B cell (primary cell): ENCODE results near the gene HACD2. TPM values are rescaled to one million over a fixed set of nuclear protein-coding genes. Genes with fewer than 3 reads are reported as not detected.

Experiments
- ATAC-seq: fragments of 200-7000 bp; cut with Tn5 transposase; one replicate; pipeline ENCODE4 v1.10.0; 2021; ENCODE audit warnings: low read depth, mild to moderate bottlenecking, moderate number of reproducible peaks, moderate library complexity
- CTCF ChIA-PET: fragments of 350-600 bp; sonication (Branson Sonifier 250); formaldehyde crosslinking; loops from one replicate; lab custom pipeline; 2021; ENCODE audit warnings: antibody characterized with exemption, inconsistent platforms; lab: Charles Lee
- POLR2A ChIA-PET: fragments of 350-600 bp; sonication (Branson Sonifier 250); formaldehyde crosslinking; loops from one replicate; lab custom pipeline; 2021; ENCODE audit warnings: antibody characterized with exemption; lab: Charles Lee
- DNase-seq: peaks from one replicate; pipeline ENCODE4 v3.0.0; 2013
- H2AFZ ChIP-seq: 2 replicates; pipeline ENCODE4 v1.6.1; 2012; ENCODE audit warnings: mild to moderate bottlenecking, low read depth, low read length; ENCODE audit not compliant: insufficient read depth, poor library complexity, severe bottlenecking
- H3K27ac ChIP-seq, 2 donors: 1 replicate in 1 of 2; 2 replicates in 1 of 2; pipeline ENCODE4 v1.5.1; 2012 to 2013; ENCODE audit warnings: low read length in 2 of 2, mild to moderate bottlenecking in 2 of 2, moderate library complexity in 1 of 2
- H3K27me3 ChIP-seq, 4 experiments: fragments of 200-600 bp in 1 of 4; sonication (generic) in 1 of 4; replicated peaks in 1 of 4; 1 replicate in 2 of 4; 2 replicates in 2 of 4; pipeline versions ENCODE4 v1.6.1 to v1.7.0; 2013 to 2016; ENCODE audit warnings: low read length in 3 of 4, mild to moderate bottlenecking in 2 of 4, mixed read lengths in 1 of 4, moderate library complexity in 1 of 4; ENCODE audit not compliant: insufficient read depth in 4 of 4, control insufficient read depth in 3 of 4; ENCODE audit errors: control extremely low read depth in 1 of 4
- H3K36me3 ChIP-seq, 2 experiments: replicated peaks in 1 of 2; 1 replicate in 1 of 2; 2 replicates in 1 of 2; pipeline versions ENCODE4 v1.6.1 to v1.7.1; 2013; ENCODE audit warnings: low read length in 1 of 2; ENCODE audit not compliant: insufficient read depth in 2 of 2, control insufficient read depth in 1 of 2; ENCODE audit errors: control extremely low read depth in 1 of 2, extremely low read depth in 1 of 2
- H3K4me1 ChIP-seq, 2 donors: fragments of 200-600 bp in 1 of 2; sonication (generic) in 1 of 2; 1 replicate in 1 of 2; 2 replicates in 1 of 2; pipeline versions ENCODE4 v1.5.1 to v1.6.1; 2013 to 2017; ENCODE audit warnings: low read length in 2 of 2; ENCODE audit not compliant: control insufficient read depth in 2 of 2, insufficient read depth in 2 of 2
- H3K4me2 ChIP-seq: replicated peaks from 2 replicates; pipeline ENCODE3; 2012; ENCODE audit warnings: mild to moderate bottlenecking, low read depth, low read length; ENCODE audit not compliant: poor library complexity, severe bottlenecking
- H3K4me3 ChIP-seq, 5 experiments: fragments of 200-600 bp in 1 of 5; sonication (generic) in 1 of 5; 1 replicate in 3 of 5; 2 replicates in 2 of 5; pipeline versions ENCODE4 v1.5.1 to v1.7.0; 2011 to 2016; ENCODE audit warnings: low read length in 4 of 5, mild to moderate bottlenecking in 4 of 5, low read depth in 2 of 5, control low read depth in 1 of 5, moderate library complexity in 1 of 5; ENCODE audit not compliant: insufficient read depth in 1 of 5; ENCODE audit errors: control extremely low read depth in 1 of 5, extremely low read depth in 1 of 5
- H3K79me2 ChIP-seq: fragments of 200-600 bp; sonication (generic); one replicate; pipeline ENCODE4 v1.6.0; 2016; ENCODE audit warnings: low read length; ENCODE audit not compliant: control insufficient read depth, insufficient read depth
- H3K9ac ChIP-seq: fragments of 200-600 bp; sonication (generic); 2 replicates; pipeline ENCODE4 v1.6.1; 2017; ENCODE audit warnings: mild to moderate bottlenecking, low read length, moderate library complexity
- H3K9me3 ChIP-seq, 3 donors: one replicate each; pipeline versions ENCODE4 v1.6.1 to v1.7.1; 2013; ENCODE audit warnings: low read length in 2 of 3; ENCODE audit not compliant: control insufficient read depth in 2 of 3, insufficient read depth in 1 of 3; ENCODE audit errors: control extremely low read depth in 1 of 3
- H4K20me1 ChIP-seq: 2 replicates; pipeline ENCODE4 v1.6.0; 2012; ENCODE audit warnings: mild to moderate bottlenecking, low read length; ENCODE audit not compliant: insufficient read depth, control insufficient read depth, poor library complexity, severe bottlenecking
- H3K27ac Mint-ChIP-seq: one replicate; pipeline ENCODE4 v1.8.0; 2021; ENCODE audit warnings: mixed read lengths
- H3K27me3 Mint-ChIP-seq: one replicate; pipeline ENCODE4 v1.8.0; 2021; ENCODE audit warnings: mixed read lengths
- H3K4me1 Mint-ChIP-seq: one replicate; pipeline ENCODE4 v1.8.0; 2021; ENCODE audit warnings: mixed read lengths
- H3K4me3 Mint-ChIP-seq: one replicate; pipeline ENCODE4 v1.8.0; 2021; ENCODE audit warnings: mixed read lengths
- H3K9me3 Mint-ChIP-seq: one replicate; pipeline ENCODE4 v1.8.0; 2022; ENCODE audit warnings: mixed read lengths; ENCODE audit not compliant: insufficient read depth
- CTCF ChIP-seq: fragments of 200-600 bp; IDR thresholded peaks from one replicate; pipeline ENCODE4 v1.8.0; 2022; ENCODE audit warnings: antibody characterized with exemption, mild to moderate bottlenecking
- EZH2 ChIP-seq: IDR thresholded peaks from 2 replicates; pipeline ENCODE4 v1.6.1; 2012; ENCODE audit warnings: borderline replicate concordance, low read depth, mild to moderate bottlenecking, moderate library complexity, low read length; ENCODE audit not compliant: insufficient read depth, poor library complexity, severe bottlenecking
- WGBS: methylation state at CpG from one replicate; pipeline ENCODE4 v1.1.5; 2013; ENCODE audit warnings: missing lambda C conversion rate; ENCODE audit not compliant: insufficient coverage; 5-methylcytosine and 5-hydroxymethylcytosine counted together
- intact Hi-C: fragments of 100-400 bp; cut with micrococcal nuclease; formaldehyde crosslinking; loops from one replicate; pipeline ENCODE4 v1.10.0; 2022
- polyA plus RNA-seq: library from polyadenylated mRNA; depleted of rRNA; stranded (reverse); fragments of >200 nt; gene quantifications from 2 replicates; pipeline ENCODE4 v1.2.3, GENCODE V29; 2012
- total RNA-seq, 2 donors: library from RNA; stranded (reverse); fragments of 120-200 nt in 1 of 2; gene quantifications; 1 replicate in 1 of 2; 2 replicates in 1 of 2; pipeline versions ENCODE4 v1.2.3 to v1.2.4, GENCODE V29; 2013 to 2022

HACD2 gene
- total and polyA plus RNA-seq, 2 donors (not counting 1 experiment from before 2014, with no cell fraction given), result 14.5 to 30.7 TPM

GRCh38 chr3:123505820-123506219 lies 79.0 kb downstream of the HACD2 start:
- Histone ChIP-seq H3K4me1 (no peaks in the 10 kb centered on the region), H3K4me3 (no peak overlapping the region), H2AFZ (no peak overlapping the region), H3K4me2 (no peak overlapping the region), H3K9ac (no peak overlapping the region), H3K27me3 (no peaks in the 10 kb centered on the region), H3K79me2 (no peaks in the 10 kb centered on the region), H3K9me3 (no peaks in the 10 kb centered on the region), H3K36me3 (peaks cover 3 to 7% of the 10 kb centered on the region in 2 experiments), H4K20me1 (no peaks in the 10 kb centered on the region), H3K27ac (no peak overlapping the region)
- no peaks in the 10 kb centered on the region for H3K9me3 Mint-ChIP-seq
- 100% methylated on average over 3 of the region's 6 CpGs for WGBS
- no peak overlapping the region for H3K27ac Mint-ChIP-seq
- CTCF ChIA-PET, result interaction anchor here (1.2 kb wide), 1 partner anchor 47 kb away, joined by 3 read pairs; no protein-coding TSS in a partner anchor
- H3K4me3 Mint-ChIP-seq, result no peak overlapping the region
- no peak for DNase-seq
- H3K27me3 Mint-ChIP-seq, result no peaks in the 10 kb centered on the region
- intact Hi-C loops, result no loop called here
- no peak for ATAC-seq
- H3K4me1 Mint-ChIP-seq, result no peaks in the 10 kb centered on the region
- no peak for TF ChIP-seq EZH2
- no peak for TF ChIP-seq CTCF
- POLR2A ChIA-PET, result no interaction called here

- no peaks in the 10 kb centered on the region for H3K27me3 ChIP-seq
- DNase-seq, result no peak
- ChIA-PET CTCF (no interaction called here), POLR2A (no interaction called here)
- Mint-ChIP-seq H3K9me3 (no peaks in the 10 kb centered on the region), H3K27ac (no peak overlapping the region), H3K4me3 (no peak overlapping the region), H3K4me1 (no peaks in the 10 kb centered on the region), H3K27me3 (no peaks in the 10 kb centered on the region)
- no peak for ATAC-seq
- H3K9ac ChIP-seq, result no peak overlapping the region
- no peak overlapping the region for H3K4me3 ChIP-seq
- intact Hi-C loops, result no loop called here
- H3K27ac ChIP-seq, result no peak overlapping the region
- TF ChIP-seq CTCF, result no peak
- TF ChIP-seq EZH2, result no peak
- no peaks in the 10 kb centered on the region for H3K79me2 ChIP-seq
- H3K36me3 ChIP-seq, result peaks cover 3 to 23% of the 10 kb centered on the region in 2 experiments
- no peaks in the 10 kb centered on the region for H3K4me1 ChIP-seq
- H4K20me1 ChIP-seq, result no peaks in the 10 kb centered on the region
- no peaks in the 10 kb centered on the region for H3K9me3 ChIP-seq
- H2AFZ ChIP-seq, result no peak overlapping the region
- WGBS, result 100% methylated on average over 2 of the region's 3 CpGs
- no peak overlapping the region for H3K4me2 ChIP-seq
These were observed 81.7 kb downstream of the HACD2 start for GRCh38 chr3:123503203-123503602.
